Activated CD8-positive, alpha-beta T cell treated with anti-CD3 and anti-CD28 coated beads, Interleukin-2, amount 10 ng/mL, durations not matched to agents 7 days and 5 days (primary cell): ENCODE results near the gene NME7. TPM values are rescaled to one million over a fixed set of nuclear protein-coding genes. Genes with fewer than 3 reads are reported as not detected.

Source experiments
- ATAC-seq: fragments of 150-1000 bp; cut with Tn5 transposase; one replicate; pipeline ENCODE4 v1.10.0; 2021; ENCODE audit warnings: moderate library complexity
- CTCF ChIA-PET: fragments of 350-600 bp; sonication (Branson Sonifier 250); formaldehyde crosslinking; loops from one replicate; lab custom pipeline; 2021; ENCODE audit warnings: antibody characterized with exemption; lab: Charles Lee
- POLR2A ChIA-PET: fragments of 350-600 bp; sonication (Branson Sonifier 250); formaldehyde crosslinking; loops from one replicate; lab custom pipeline; 2021; ENCODE audit warnings: antibody characterized with exemption; lab: Charles Lee
- DNase-seq: peaks from one replicate; pipeline ENCODE4 v3.0.0-alpha.2; 2020
- H3K27ac Mint-ChIP-seq: one replicate; pipeline ENCODE4 v1.8.0; 2021; ENCODE audit warnings: mild to moderate bottlenecking, mixed read lengths
- H3K27me3 Mint-ChIP-seq: one replicate; pipeline ENCODE4 v1.8.0; 2021; ENCODE audit warnings: low read depth, mixed read lengths
- H3K36me3 Mint-ChIP-seq: one replicate; pipeline ENCODE4 v1.8.0; 2021; ENCODE audit warnings: low read depth, mixed read lengths
- H3K4me1 Mint-ChIP-seq: one replicate; pipeline ENCODE4 v1.8.0; 2021; ENCODE audit warnings: low read depth, mixed read lengths
- H3K4me3 Mint-ChIP-seq: one replicate; pipeline ENCODE4 v1.8.0; 2021; ENCODE audit warnings: mild to moderate bottlenecking, mixed read lengths
- H3K9me3 Mint-ChIP-seq: one replicate; pipeline ENCODE4 v1.8.0; 2022; ENCODE audit warnings: mixed read lengths; ENCODE audit not compliant: insufficient read depth
- total RNA-seq, 2 experiments: library from RNA; stranded (reverse); gene quantifications; one replicate each; pipeline ENCODE4 v1.2.3, GENCODE V29; 2021

Gene NME7
- total RNA-seq, 2 experiments from 2014 or later = 20.9 to 23.2 TPM

- ATAC-seq (no peak), DNase-seq (no peak)
- ChIA-PET POLR2A (interaction anchor here (0.6 kb wide), 1 partner anchor 20 kb away, joined by 3 read pairs; no protein-coding TSS in a partner anchor), CTCF (interaction anchor here (0.8 kb wide), 1 partner anchor 12 kb away, joined by 3 read pairs; no protein-coding TSS in a partner anchor)
- H3K9me3 Mint-ChIP-seq = no peaks in the 10 kb centered on the region
- no peak overlapping the region for H3K4me3 Mint-ChIP-seq
- no peaks in the 10 kb centered on the region for H3K27me3 Mint-ChIP-seq
- H3K36me3 Mint-ChIP-seq = no peaks in the 10 kb centered on the region
- no peak overlapping the region for H3K27ac Mint-ChIP-seq
- H3K4me1 Mint-ChIP-seq = no peaks in the 10 kb centered on the region
Observed at GRCh38 chr1:169144941-169145626, 222.5 kb downstream of the NME7 start.

- no peaks in the 10 kb centered on the region for H3K36me3 Mint-ChIP-seq
Observed at GRCh38 chr1:169143984-169144383, 223.6 kb downstream of the NME7 start.

GRCh38 chr1:169143346-169143745, 224.3 kb downstream of the NME7 start:
- H3K36me3 Mint-ChIP-seq = no peaks in the 10 kb centered on the region
- DNase-seq = no peak
- CTCF ChIA-PET = interaction anchor here (0.9 kb wide), 1 partner anchor 23 kb away, joined by 3 read pairs; no protein-coding TSS in a partner anchor

More at GRCh38 chr1:169143984-169144383, 223.6 kb downstream of the NME7 start:
- ATAC-seq (no peak), DNase-seq (no peak)
- Mint-ChIP-seq H3K4me1 (no peaks in the 10 kb centered on the region), H3K9me3 (no peaks in the 10 kb centered on the region), H3K27ac (no peak overlapping the region), H3K4me3 (no peak overlapping the region), H3K27me3 (no peaks in the 10 kb centered on the region)
- ChIA-PET POLR2A (no interaction called here), CTCF (interaction anchor here (0.9 kb wide), 1 partner anchor 23 kb away, joined by 3 read pairs; no protein-coding TSS in a partner anchor)

GRCh38 chr1:169142129-169142528, 225.5 kb downstream of the NME7 start:
- H3K27ac Mint-ChIP-seq = no peak overlapping the region
- CTCF ChIA-PET = interaction anchor here (0.9 to 1.2 kb wide), 2 partner anchors 35 to 539 kb away, joined by 3 read pairs; no protein-coding TSS in a partner anchor
- peaks cover 3% of the 10 kb centered on the region for H3K4me1 Mint-ChIP-seq
- no peaks in the 10 kb centered on the region for H3K27me3 Mint-ChIP-seq
- DNase-seq = no peak
- POLR2A ChIA-PET = no interaction called here
- H3K4me3 Mint-ChIP-seq = no peak overlapping the region
- H3K36me3 Mint-ChIP-seq = no peaks in the 10 kb centered on the region
- no peak for ATAC-seq
- H3K9me3 Mint-ChIP-seq = no peaks in the 10 kb centered on the region

More at GRCh38 chr1:169143346-169143745, 224.3 kb downstream of the NME7 start:
- Mint-ChIP-seq H3K27ac (no peak overlapping the region), H3K27me3 (no peaks in the 10 kb centered on the region), H3K9me3 (no peaks in the 10 kb centered on the region), H3K4me1 (peaks cover 3% of the 10 kb centered on the region), H3K4me3 (no peak overlapping the region)
- no peak for ATAC-seq
- POLR2A ChIA-PET = no interaction called here

GRCh38 chr1:169141356-169141755, 226.2 kb downstream of the NME7 start:
- ATAC-seq (no peak), DNase-seq (no peak)
- Mint-ChIP-seq H3K36me3 (no peaks in the 10 kb centered on the region), H3K9me3 (no peaks in the 10 kb centered on the region), H3K27ac (no peak overlapping the region), H3K4me1 (peaks cover 3% of the 10 kb centered on the region), H3K4me3 (no peak overlapping the region), H3K27me3 (no peaks in the 10 kb centered on the region)
- ChIA-PET CTCF (interaction anchor here (1.2 kb wide), 1 partner anchor 538 kb away, joined by 3 read pairs; no protein-coding TSS in a partner anchor), POLR2A (no interaction called here)

- Mint-ChIP-seq H3K36me3 (peaks cover 3% of the 10 kb centered on the region), H3K9me3 (no peaks in the 10 kb centered on the region), H3K4me3 (no peak overlapping the region), H3K27me3 (no peaks in the 10 kb centered on the region), H3K27ac (no peak overlapping the region), H3K4me1 (peaks cover 3% of the 10 kb centered on the region)
- peak; percentile 80 for ATAC-seq
- POLR2A ChIA-PET = no interaction called here
- CTCF ChIA-PET = interaction anchor here (1.0 kb wide), 1 partner anchor 796 kb away, joined by 3 read pairs; no protein-coding TSS in a partner anchor
- no peak for DNase-seq
Observed at GRCh38 chr1:169138866-169139670, 228.5 kb downstream of the NME7 start.

GRCh38 chr1:169137357-169137756, 230.2 kb downstream of the NME7 start:
- Mint-ChIP-seq H3K27me3 (no peaks in the 10 kb centered on the region), H3K9me3 (no peaks in the 10 kb centered on the region), H3K27ac (no peak overlapping the region), H3K4me1 (peaks cover 3% of the 10 kb centered on the region), H3K4me3 (no peak overlapping the region), H3K36me3 (peaks cover 6% of the 10 kb centered on the region)
- ChIA-PET CTCF (no interaction called here), POLR2A (no interaction called here)
- DNase-seq = no peak
- no peak for ATAC-seq

GRCh38 chr1:169133801-169134502, 233.6 kb downstream of the NME7 start:
- Mint-ChIP-seq H3K4me3 (no peak overlapping the region), H3K36me3 (peaks cover 14% of the 10 kb centered on the region)
- POLR2A ChIA-PET = no interaction called here

GRCh38 chr1:169133228-169133576, 234.4 kb downstream of the NME7 start:
- Mint-ChIP-seq H3K9me3 (no peaks in the 10 kb centered on the region), H3K27me3 (no peaks in the 10 kb centered on the region), H3K36me3 (peaks cover 20% of the 10 kb centered on the region), H3K4me3 (no peak overlapping the region), H3K4me1 (no peaks in the 10 kb centered on the region), H3K27ac (no peak overlapping the region)
- ChIA-PET CTCF (interaction anchor here (0.8 to 2.9 kb wide), 4 partner anchors 12 to 790 kb away, joined by 3 to 13 read pairs (median 4); no protein-coding TSS in a partner anchor), POLR2A (interaction anchor here (0.8 kb wide), 1 partner anchor 14 kb away, joined by 3 read pairs; no protein-coding TSS in a partner anchor)
- DNase-seq (no peak), ATAC-seq (no peak)

More at GRCh38 chr1:169133801-169134502, 233.6 kb downstream of the NME7 start:
- CTCF ChIA-PET = interaction anchor here (0.6 to 2.9 kb wide), 4 partner anchors 11 to 531 kb away, joined by 3 to 13 read pairs (median 4); no protein-coding TSS in a partner anchor
- Mint-ChIP-seq H3K4me1 (peaks cover 3% of the 10 kb centered on the region), H3K27me3 (no peaks in the 10 kb centered on the region), H3K9me3 (no peaks in the 10 kb centered on the region), H3K27ac (no peak overlapping the region)
- ATAC-seq (no peak), DNase-seq (no peak)

- ChIA-PET POLR2A (interaction anchor here (0.8 kb wide), 1 partner anchor 14 kb away, joined by 3 read pairs; no protein-coding TSS in a partner anchor), CTCF (interaction anchor here (0.8 to 2.9 kb wide), 4 partner anchors 12 to 790 kb away, joined by 3 to 13 read pairs (median 4); no protein-coding TSS in a partner anchor)
- DNase-seq = no peak
- Mint-ChIP-seq H3K27me3 (no peaks in the 10 kb centered on the region), H3K4me1 (no peaks in the 10 kb centered on the region), H3K9me3 (no peaks in the 10 kb centered on the region), H3K27ac (no peak overlapping the region), H3K4me3 (no peak overlapping the region), H3K36me3 (peaks cover 25% of the 10 kb centered on the region)
- ATAC-seq = no peak
Observed at GRCh38 chr1:169132512-169133227, 234.9 kb downstream of the NME7 start.
